Stimulated activated CD4-positive, alpha-beta T cell treated with anti-CD3 and anti-CD28 coated beads, Interleukin-12 subunit alpha, Interleukin-12 subunit beta, amount 100 ng/mL, for 48 hours (primary cell): Measurements from ENCODE around the gene CEP63.

Experiments
- DNase-seq, 3 donors: peaks; one replicate each; pipeline ENCODE4 v3.0.0-alpha.2; 2020; ENCODE audit warnings: low read depth in 2 of 3, low spot score in 1 of 3

The CEP63 gene

GRCh38 chr3:134485718-134486576 is at the start of gene CEP63, which contains the start of gene ANAPC13:
Gene CEP63 (plus strand): TSS chr3:134486057. CDS start chr3:134495321, 9,264 bp downstream.
Gene ANAPC13 (minus strand): TSS chr3:134485985. CDS start chr3:134482904, 3,081 bp downstream.
- DNase-seq: peak; percentile 85 to 89 (median 86)

GRCh38 chr3:134437211-134437752 is 48.6 kb upstream of the CEP63 start:
- no peak for DNase-seq

GRCh38 chr3:134441321-134441720 is 44.5 kb upstream of the CEP63 start:
- no peak for DNase-seq

- DNase-seq: no peak
These were observed 44.0 kb upstream of the CEP63 start for GRCh38 chr3:134441821-134442220.

GRCh38 chr3:134445095-134445494 is 40.8 kb upstream of the CEP63 start:
- DNase-seq: no peak

GRCh38 chr3:134445636-134446035 is 40.2 kb upstream of the CEP63 start:
- DNase-seq: no peak

- no peak for DNase-seq
These were observed 39.1 kb upstream of the CEP63 start for GRCh38 chr3:134446800-134447199.

GRCh38 chr3:134447351-134447750 is 38.5 kb upstream of the CEP63 start:
- DNase-seq: no peak

- DNase-seq: no peak
These were observed 37.2 kb upstream of the CEP63 start for GRCh38 chr3:134448664-134449063.

- no peak for DNase-seq
These were observed 36.6 kb upstream of the CEP63 start for GRCh38 chr3:134449277-134449676.

- DNase-seq: no peak
These were observed 35.9 kb upstream of the CEP63 start for GRCh38 chr3:134449951-134450350.

GRCh38 chr3:134453631-134454030 is 32.2 kb upstream of the CEP63 start:
- no peak for DNase-seq

GRCh38 chr3:134457376-134458074 is 28.3 kb upstream of the CEP63 start:
- no peak for DNase-seq

- no peak for DNase-seq
These were observed 27.4 kb upstream of the CEP63 start for GRCh38 chr3:134458406-134458945.

- no peak for DNase-seq
These were observed 26.3 kb upstream of the CEP63 start for GRCh38 chr3:134459562-134459961.

- DNase-seq: no peak
These were observed 24.9 kb upstream of the CEP63 start for GRCh38 chr3:134460965-134461364.

GRCh38 chr3:134462331-134462941 is 23.4 kb upstream of the CEP63 start:
- no peak for DNase-seq

- no peak for DNase-seq
These were observed 22.2 kb upstream of the CEP63 start for GRCh38 chr3:134463676-134464063.

GRCh38 chr3:134464064-134464688 is 21.7 kb upstream of the CEP63 start:
- no peak for DNase-seq

- no peak for DNase-seq
These were observed 21.0 kb upstream of the CEP63 start for GRCh38 chr3:134464689-134465365.
